Natural killer cell (primary cell): ENCODE results near the gene ZNF277. TPM values are rescaled to one million over a fixed set of nuclear protein-coding genes. Genes with fewer than 3 reads are reported as not detected.
"Not testable (repeated sequence)": the region's sequence is repeated elsewhere in the genome, so short reads cannot be mapped to it uniquely, and the experiment has no call there.

Source experiments
- ATAC-seq, 3 donors: fragments of 150-1000 bp in 2 of 3; fragments of 200-7000 bp in 1 of 3; cut with Tn5 transposase; 1 replicate in 1 of 3; 2 replicates in 2 of 3; pipeline ENCODE4 v1.10.0; 2021; ENCODE audit warnings: mild to moderate bottlenecking in 2 of 3, moderate library complexity in 2 of 3
- DNase-seq, 2 donors: peaks; one replicate each; pipeline versions ENCODE4 v3.0.0 to v3.0.0-alpha.2; 2013 to 2021; ENCODE audit warnings: mixed read lengths in 1 of 2
- H3K27ac ChIP-seq: one replicate; pipeline ENCODE4 v1.5.1; 2013; ENCODE audit warnings: mild to moderate bottlenecking, low read length
- H3K27me3 ChIP-seq: one replicate; pipeline ENCODE4 v1.6.1; 2013; ENCODE audit warnings: low read length; ENCODE audit not compliant: control insufficient read depth, insufficient read depth
- H3K36me3 ChIP-seq: one replicate; pipeline ENCODE4 v1.6.1; 2013; ENCODE audit warnings: low read length; ENCODE audit not compliant: control insufficient read depth, insufficient read depth
- H3K4me1 ChIP-seq: one replicate; pipeline ENCODE4 v1.6.1; 2013; ENCODE audit warnings: low read length; ENCODE audit not compliant: control insufficient read depth, insufficient read depth
- H3K4me3 ChIP-seq: one replicate; pipeline ENCODE4 v1.5.1; 2013; ENCODE audit warnings: low read length
- H3K9me3 ChIP-seq: one replicate; pipeline ENCODE4 v1.6.1; 2013; ENCODE audit warnings: low read length; ENCODE audit not compliant: control insufficient read depth, insufficient read depth
- H3K27ac Mint-ChIP-seq, 2 donors: one replicate each; pipeline ENCODE4 v1.8.0; 2022; ENCODE audit warnings: mild to moderate bottlenecking in 2 of 2, mixed read lengths in 2 of 2, moderate library complexity in 1 of 2
- H3K27me3 Mint-ChIP-seq, 2 donors: one replicate each; pipeline ENCODE4 v1.8.0; 2022; ENCODE audit warnings: low read depth in 2 of 2, mixed read lengths in 2 of 2
- H3K36me3 Mint-ChIP-seq: one replicate; pipeline ENCODE4 v1.8.0; 2022; ENCODE audit warnings: mixed read lengths
- H3K4me1 Mint-ChIP-seq, 2 donors: one replicate each; pipeline ENCODE4 v1.8.0; 2022; ENCODE audit warnings: mixed read lengths in 2 of 2
- H3K4me3 Mint-ChIP-seq: one replicate; pipeline ENCODE4 v1.8.0; 2022; ENCODE audit warnings: mild to moderate bottlenecking, moderate library complexity, mixed read lengths
- H3K9me3 Mint-ChIP-seq, 2 donors: one replicate each; pipeline ENCODE4 v1.8.0; 2022; ENCODE audit warnings: mixed read lengths in 2 of 2
- WGBS: methylation state at CpG from one replicate; pipeline ENCODE4 v1.1.7; 2013; ENCODE audit warnings: missing lambda C conversion rate; ENCODE audit not compliant: insufficient coverage; 5-methylcytosine and 5-hydroxymethylcytosine counted together
- intact Hi-C: fragments of 100-400 bp; cut with micrococcal nuclease; formaldehyde crosslinking; loops from one replicate; pipeline ENCODE4 v1.14.2; 2022
- total RNA-seq, 4 donors: library from RNA; stranded (reverse); fragments of 120-200 nt in 1 of 4; gene quantifications; one replicate each; pipeline versions ENCODE4 v1.2.3 to v1.2.4, GENCODE V29; 2013 to 2022
- TF ChIP-seq, protein P1 (sequence below): fragments of 200-600 bp; IDR thresholded peaks from one replicate; pipeline ENCODE4 v1.8.0; 2022; ENCODE audit warnings: antibody characterized with exemption

ZNF277 gene
- total RNA-seq, 3 donors from 2014 or later (not counting 1 experiment from before 2014, with no cell fraction given) = 13.0 to 20.8 (median 16.7) TPM

GRCh38 chr7:112238852-112239610 lies 32.5 kb downstream of the ZNF277 start:
- Histone ChIP-seq H3K27me3 (no peaks in the 10 kb centered on the region), H3K27ac (no peak overlapping the region), H3K4me3 (no peak overlapping the region), H3K4me1 (no peaks in the 10 kb centered on the region), H3K9me3 (no peaks in the 10 kb centered on the region), H3K36me3 (no peaks in the 10 kb centered on the region)
- no peak overlapping the region for H3K4me3 Mint-ChIP-seq
- peaks cover 13 to 16% of the 10 kb centered on the region in 2 donors for H3K4me1 Mint-ChIP-seq
- H3K27ac Mint-ChIP-seq = no peak overlapping the region
- ATAC-seq (no peak), DNase-seq (no peak)
- 95% methylated on average over 9 of the region's 9 CpGs for WGBS
- TF ChIP-seq, protein P1, sequence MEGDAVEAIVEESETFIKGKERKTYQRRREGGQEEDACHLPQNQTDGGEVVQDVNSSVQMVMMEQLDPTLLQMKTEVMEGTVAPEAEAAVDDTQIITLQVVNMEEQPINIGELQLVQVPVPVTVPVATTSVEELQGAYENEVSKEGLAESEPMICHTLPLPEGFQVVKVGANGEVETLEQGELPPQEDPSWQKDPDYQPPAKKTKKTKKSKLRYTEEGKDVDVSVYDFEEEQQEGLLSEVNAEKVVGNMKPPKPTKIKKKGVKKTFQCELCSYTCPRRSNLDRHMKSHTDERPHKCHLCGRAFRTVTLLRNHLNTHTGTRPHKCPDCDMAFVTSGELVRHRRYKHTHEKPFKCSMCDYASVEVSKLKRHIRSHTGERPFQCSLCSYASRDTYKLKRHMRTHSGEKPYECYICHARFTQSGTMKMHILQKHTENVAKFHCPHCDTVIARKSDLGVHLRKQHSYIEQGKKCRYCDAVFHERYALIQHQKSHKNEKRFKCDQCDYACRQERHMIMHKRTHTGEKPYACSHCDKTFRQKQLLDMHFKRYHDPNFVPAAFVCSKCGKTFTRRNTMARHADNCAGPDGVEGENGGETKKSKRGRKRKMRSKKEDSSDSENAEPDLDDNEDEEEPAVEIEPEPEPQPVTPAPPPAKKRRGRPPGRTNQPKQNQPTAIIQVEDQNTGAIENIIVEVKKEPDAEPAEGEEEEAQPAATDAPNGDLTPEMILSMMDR = no peak
- H3K36me3 Mint-ChIP-seq = no peaks in the 10 kb centered on the region
- peaks cover 0 to 7% of the 10 kb centered on the region in 2 donors for H3K9me3 Mint-ChIP-seq
- H3K27me3 Mint-ChIP-seq = no peaks in the 10 kb centered on the region
- intact Hi-C loops = no loop called here

DNA sequence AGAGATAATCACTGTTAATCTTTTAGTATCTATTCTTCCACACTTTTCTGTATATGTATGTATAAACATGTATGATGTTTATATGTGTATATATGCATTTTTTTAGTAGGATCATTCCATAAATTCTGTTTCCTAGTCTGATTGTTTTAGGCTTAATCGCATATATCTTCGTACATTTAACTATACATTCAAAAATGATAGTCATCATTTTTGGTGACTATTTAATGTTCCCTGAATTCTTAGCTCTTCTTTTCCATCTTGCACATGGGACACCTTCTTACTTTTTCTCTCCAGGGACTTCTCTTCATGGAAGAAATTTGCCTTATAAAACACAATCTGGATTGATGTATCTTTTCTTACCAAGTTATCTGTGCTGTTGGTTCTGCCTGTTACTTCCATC lies 42.1 kb downstream of the ZNF277 start:
- peaks cover 27 to 32% of the 10 kb centered on the region in 2 donors for H3K4me1 Mint-ChIP-seq
- H3K9me3 Mint-ChIP-seq = no peaks in the 10 kb centered on the region
- 83% methylated on average over 1 of the region's 2 CpGs for WGBS
- Histone ChIP-seq H3K4me3 (no peak overlapping the region), H3K27me3 (no peaks in the 10 kb centered on the region), H3K36me3 (no peaks in the 10 kb centered on the region), H3K27ac (no peak overlapping the region), H3K9me3 (no peaks in the 10 kb centered on the region), H3K4me1 (no peaks in the 10 kb centered on the region)
- no peak for DNase-seq
- no peak for ATAC-seq
- H3K4me3 Mint-ChIP-seq = no peak overlapping the region
- intact Hi-C loops = no loop called here
- H3K36me3 Mint-ChIP-seq = no peaks in the 10 kb centered on the region
- TF ChIP-seq, protein P1 = no peak
- no peaks in the 10 kb centered on the region for H3K27me3 Mint-ChIP-seq
- H3K27ac Mint-ChIP-seq = no peak overlapping the region

DNA sequence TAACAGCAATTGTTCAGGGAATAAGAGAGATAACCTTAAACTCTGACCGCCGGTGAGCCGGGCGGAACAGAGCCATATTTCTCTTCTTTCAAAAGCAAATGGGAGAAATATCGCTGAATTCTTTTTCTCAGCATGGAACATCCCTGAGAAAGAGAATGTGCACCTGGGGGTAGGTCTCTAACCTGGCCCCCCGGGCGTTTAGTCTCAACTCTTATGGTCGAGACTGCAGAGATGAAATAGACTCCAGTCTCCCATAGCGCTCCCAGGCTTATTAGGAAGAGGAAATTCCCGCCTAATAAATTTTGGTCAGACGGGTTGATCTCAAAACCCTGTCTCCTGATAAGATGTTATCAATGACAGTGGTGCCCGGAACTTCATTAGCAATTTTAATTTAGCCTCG lies 43.5 kb downstream of the ZNF277 start:
- H3K36me3 ChIP-seq, H3K27me3 Mint-ChIP-seq, DNase-seq, H3K4me3 Mint-ChIP-seq, H3K4me1 ChIP-seq, H3K4me3 ChIP-seq, H3K27me3 ChIP-seq, ATAC-seq, H3K27ac Mint-ChIP-seq, H3K9me3 Mint-ChIP-seq, H3K27ac ChIP-seq, H3K9me3 ChIP-seq, intact Hi-C loops, H3K36me3 Mint-ChIP-seq: not testable (repeated sequence)
- 98% methylated on average over 11 of the region's 13 CpGs for WGBS
- H3K4me1 Mint-ChIP-seq = peaks cover 40 to 46% of the 10 kb centered on the region in 2 donors

GRCh38 chr7:112252141-112252540 lies 45.6 kb downstream of the ZNF277 start:
- peaks cover 44 to 50% of the 10 kb centered on the region in 2 donors for H3K4me1 Mint-ChIP-seq
- no peaks in the 10 kb centered on the region for H3K36me3 Mint-ChIP-seq

More at GRCh38 chr7:112252141-112252540, 45.6 kb downstream of the ZNF277 start:
- no peaks in the 10 kb centered on the region for H3K27me3 ChIP-seq
- Mint-ChIP-seq H3K9me3 (no peaks in the 10 kb centered on the region), H3K27me3 (no peaks in the 10 kb centered on the region), H3K4me3 (no peak overlapping the region), H3K27ac (peak overlapping the region in 1 of 2 donors; percentile 13)
- 84% methylated on average over 3 of the region's 3 CpGs for WGBS
- ATAC-seq (no peak), DNase-seq (no peak)
- H3K36me3 ChIP-seq = no peaks in the 10 kb centered on the region
- H3K9me3 ChIP-seq = no peaks in the 10 kb centered on the region
- H3K4me3 ChIP-seq = no peak overlapping the region
- peaks cover 3% of the 10 kb centered on the region for H3K4me1 ChIP-seq
- no peak overlapping the region for H3K27ac ChIP-seq
- intact Hi-C loops = no loop called here
- TF ChIP-seq, protein P1 = no peak
